SK-N-SH (cell line): ENCODE measurements around the gene PEAK1. TPM values are rescaled to one million over a fixed set of nuclear protein-coding genes. Genes with fewer than 3 reads are reported as not detected.

ENCODE experiments used
- CTCF ChIA-PET: fragments of 300-600, 350-600 bp; formaldehyde crosslinking; extraction: SDS; loops from one replicate; lab custom pipeline; 2021; lab: Yijun Ruan, JAX
- POLR2A ChIA-PET: fragments of 350-600 bp; sonication (Branson Sonifier 250); formaldehyde crosslinking; extraction: SDS; loops from one replicate; lab custom pipeline; 2020; ENCODE audit warnings: antibody characterized with exemption, inconsistent platforms; lab: Yijun Ruan, JAX
- DNase-seq: peaks from one replicate; pipeline ENCODE4 v3.0.0; 2012
- H2AFZ ChIP-seq: fragments of 200-600 bp; sonication (generic); 2 replicates; pipeline ENCODE4 v1.8.1; 2016; ENCODE audit warnings: antibody characterized with exemption, mild to moderate bottlenecking, low read depth
- H3F3A ChIP-seq: fragments of 200-600 bp; sonication (generic); replicated peaks from 2 replicates; pipeline ENCODE3; 2016; ENCODE audit warnings: antibody characterized with exemption, mild to moderate bottlenecking; ENCODE audit not compliant: insufficient read depth
- H3K27ac ChIP-seq, 2 experiments: fragments of 200-500 bp in 1 of 2; fragments of 200-600 bp in 1 of 2; sonication (Bioruptor generic) in 1 of 2; sonication (generic), shearing (Covaris generic) in 1 of 2; 2 replicates each; pipeline versions ENCODE4 v1.5.1 to v1.6.1; 2014 to 2016; ENCODE audit warnings: low read depth in 2 of 2, inconsistent platforms in 1 of 2, low read length in 1 of 2, mild to moderate bottlenecking in 1 of 2, mixed read lengths in 1 of 2
- H3K27me3 ChIP-seq: fragments of 200-600 bp; sonication (generic), shearing (Covaris generic); 2 replicates; pipeline ENCODE4 v1.6.1; 2016; ENCODE audit warnings: mixed run types; ENCODE audit not compliant: insufficient read depth
- H3K36me3 ChIP-seq, 2 experiments: fragments of 200-500 bp in 1 of 2; fragments of 200-600 bp in 1 of 2; sonication (Bioruptor generic) in 1 of 2; sonication (generic) in 1 of 2; replicated peaks in 1 of 2; 2 replicates each; pipeline versions ENCODE3 to v1.5.1; 2014 to 2016; ENCODE audit warnings: low read length in 1 of 2, mild to moderate bottlenecking in 1 of 2; ENCODE audit not compliant: insufficient read depth in 2 of 2, control insufficient read depth in 1 of 2
- H3K4me1 ChIP-seq, 2 experiments: fragments of 200-500 bp in 1 of 2; fragments of 200-600 bp in 1 of 2; sonication (Bioruptor generic) in 1 of 2; sonication (generic), shearing (Covaris generic) in 1 of 2; 2 replicates each; pipeline versions ENCODE4 v1.5.1 to v1.6.1; 2014 to 2016; ENCODE audit warnings: low read depth in 1 of 2, low read length in 1 of 2, mixed run types in 1 of 2; ENCODE audit not compliant: insufficient read depth in 2 of 2, control insufficient read depth in 1 of 2
- H3K4me2 ChIP-seq: fragments of 200-600 bp; sonication (generic), shearing (Covaris generic); 2 replicates; pipeline ENCODE4 v1.6.1; 2017; ENCODE audit warnings: mixed run types
- H3K4me3 ChIP-seq, 2 experiments: fragments of 200-500 bp in 1 of 2; fragments of 200-600 bp in 1 of 2; sonication (Bioruptor generic) in 1 of 2; sonication (generic), shearing (Covaris generic) in 1 of 2; 2 replicates each; pipeline versions ENCODE4 v1.5.1 to v1.8.1; 2014 to 2016; ENCODE audit warnings: low read depth in 2 of 2, inconsistent platforms in 1 of 2, low read length in 1 of 2, mild to moderate bottlenecking in 1 of 2, mixed read lengths in 1 of 2, moderate library complexity in 1 of 2
- H3K79me2 ChIP-seq: fragments of 200-600 bp; sonication (generic); 2 replicates; pipeline ENCODE4 v1.8.1; 2017; ENCODE audit warnings: mild to moderate bottlenecking; ENCODE audit not compliant: insufficient read depth
- H3K9ac ChIP-seq: fragments of 200-600 bp; sonication (generic); 2 replicates; pipeline ENCODE4 v1.6.1; 2017; ENCODE audit warnings: mixed run types
- H3K9me2 ChIP-seq: fragments of 200-600 bp; sonication (generic); 2 replicates; pipeline ENCODE4 v1.6.1; 2017; ENCODE audit warnings: mixed run types
- H3K9me3 ChIP-seq: fragments of 200-600 bp; sonication (generic); 2 replicates; pipeline ENCODE4 v1.6.1; 2017; ENCODE audit warnings: mixed run types, mild to moderate bottlenecking, moderate library complexity
- H4K20me1 ChIP-seq: fragments of 200-600 bp; sonication (generic); 2 replicates; pipeline ENCODE4 v1.6.1; 2017; ENCODE audit warnings: mild to moderate bottlenecking, mixed run types; ENCODE audit not compliant: insufficient read depth
- CHD2 ChIP-seq: fragments of 150-350 bp; IDR thresholded peaks from 2 replicates; pipeline ENCODE4 v1.6.1; 2018; ENCODE audit warnings: low read length; ENCODE audit not compliant: partially characterized antibody
- FOXJ3 ChIP-seq: sonication (generic); formaldehyde crosslinking; IDR thresholded peaks from 2 replicates; pipeline ENCODE4 v1.5.1; 2020; ENCODE audit warnings: mild to moderate bottlenecking, missing genetic modification reagents
- FOXM1 ChIP-seq: IDR thresholded peaks from 2 replicates; pipeline ENCODE4 v1.4.0; 2012; ENCODE audit warnings: low read depth, mild to moderate bottlenecking
- MXI1 ChIP-seq: IDR thresholded peaks from 2 replicates; pipeline ENCODE4 v1.6.1; 2012; ENCODE audit warnings: mild to moderate bottlenecking, low read depth, low read length, improper control_type of control experiment
- NFIC ChIP-seq: IDR thresholded peaks from 2 replicates; pipeline ENCODE4 v1.4.0; 2012; ENCODE audit warnings: borderline replicate concordance
- RXRA ChIP-seq: IDR thresholded peaks from 2 replicates; pipeline ENCODE4 v1.4.0; 2012; ENCODE audit warnings: low read depth, mild to moderate bottlenecking, borderline replicate concordance
- SIN3A ChIP-seq: IDR thresholded peaks from 2 replicates; pipeline ENCODE4 v1.6.1; 2012; ENCODE audit warnings: low read depth, mild to moderate bottlenecking, low read length, moderate library complexity, borderline replicate concordance
- TEAD4 ChIP-seq: IDR thresholded peaks from 2 replicates; pipeline ENCODE4 v1.4.0; 2012; ENCODE audit warnings: mild to moderate bottlenecking, borderline replicate concordance; ENCODE audit not compliant: insufficient read depth
- YY1 ChIP-seq: IDR thresholded peaks from 2 replicates; pipeline ENCODE4 v1.4.0; 2012; ENCODE audit warnings: low read depth, mild to moderate bottlenecking
- WGBS: methylation state at CpG from one replicate; pipeline ENCODE4 v1.1.6; 2017; ENCODE audit warnings: low lambda C conversion rate; 5-methylcytosine and 5-hydroxymethylcytosine counted together
- polyA plus RNA-seq, 3 experiments: library from polyadenylated mRNA; depleted of rRNA; stranded (reverse); fragments of >200 nt; gene quantifications; 2 replicates each; pipeline ENCODE4 v1.2.3, GENCODE V29; 2012

PEAK1 gene
- polyA plus RNA-seq, 1 of the 3 experiments (the other 2 are of a cell fraction) = 9.0 TPM

- Histone ChIP-seq H3K79me2 (peaks cover 84% of the 10 kb centered on the region), H3K27me3 (no peaks in the 10 kb centered on the region), H3K4me2 (no peak overlapping the region), H4K20me1 (0 out of 2 replicates have a peak, but pooled peaks cover 4% of the 10 kb centered on the region), H3K4me1 (no peaks in the 10 kb centered on the region), H3K4me3 (no peak overlapping the region), H2AFZ (no peak overlapping the region), H3F3A (peaks cover 21% of the 10 kb centered on the region), H3K9me3 (no peaks in the 10 kb centered on the region; the same call in 1 of the 2 replicates), H3K36me3 (peaks cover 2 to 24% of the 10 kb centered on the region in 2 experiments), H3K9ac (no peak overlapping the region), H3K27ac (no peak overlapping the region), H3K9me2 (no peaks in the 10 kb centered on the region; the same call in 1 of the 2 replicates)
- 83% methylated on average over 3 of the region's 3 CpGs for WGBS
- POLR2A ChIA-PET = no interaction called here
- TF ChIP-seq CHD2 (no peak), FOXM1 (no peak)
- CTCF ChIA-PET = interaction anchor here (0.9 kb wide), 1 partner anchor 68 kb away, joined by 3 read pairs; no protein-coding TSS in a partner anchor
- no peak for DNase-seq
These were observed 77.1 kb downstream of the PEAK1 start for GRCh38 chr15:77342807-77343206.

GRCh38 chr15:77340245-77340644, 79.7 kb downstream of the PEAK1 start:
- POLR2A ChIA-PET = no interaction called here
- Histone ChIP-seq H3K27me3 (no peaks in the 10 kb centered on the region), H3K27ac (no peak overlapping the region), H2AFZ (no peak overlapping the region), H3F3A (peaks cover 24% of the 10 kb centered on the region), H3K79me2 (peaks cover 85% of the 10 kb centered on the region), H3K4me2 (no peak overlapping the region), H3K9me2 (no peaks in the 10 kb centered on the region), H3K9me3 (no peaks in the 10 kb centered on the region; the same call in 1 of the 2 replicates), H3K4me1 (peaks cover 5% of the 10 kb centered on the region in 2 experiments; a peak in 3 of 4 replicates), H3K36me3 (peaks cover 0 to 10% of the 10 kb centered on the region in 2 experiments), H3K9ac (no peak overlapping the region), H3K4me3 (no peak overlapping the region), H4K20me1 (peaks cover 11% of the 10 kb centered on the region; the same call in 1 of the 2 replicates)
- TF ChIP-seq TEAD4 = no peak
- TF ChIP-seq RXRA = no peak
- TF ChIP-seq MXI1 = no peak
- DNase-seq = no peak
- WGBS = 99% methylated on average over 3 of the region's 3 CpGs
- CTCF ChIA-PET = interaction anchor here (0.9 kb wide), 1 partner anchor 81 kb away, joined by 3 read pairs; no protein-coding TSS in a partner anchor

GRCh38 chr15:77336006-77336405, 83.9 kb downstream of the PEAK1 start:
- Histone ChIP-seq H3K79me2 (peaks cover 68% of the 10 kb centered on the region), H3K4me1 (peaks cover 11% of the 10 kb centered on the region in 2 experiments; a peak in 3 of 4 replicates), H3K27me3 (no peaks in the 10 kb centered on the region), H3K4me3 (no peak overlapping the region), H3K9me2 (no peaks in the 10 kb centered on the region), H3K9ac (no peak overlapping the region), H3K27ac (no peak overlapping the region; a peak in 1 of 4 replicates), H4K20me1 (peaks cover 16% of the 10 kb centered on the region; the same call in 1 of the 2 replicates), H3K36me3 (no peaks in the 10 kb centered on the region), H3F3A (peaks cover 20% of the 10 kb centered on the region), H2AFZ (no peak overlapping the region), H3K4me2 (no peak overlapping the region), H3K9me3 (no peaks in the 10 kb centered on the region; the same call in 1 of the 2 replicates)
- ChIA-PET CTCF (interaction anchor here (1.3 to 1.5 kb wide), 2 partner anchors 207 to 287 kb away, joined by 3 to 4 read pairs; no protein-coding TSS in a partner anchor), POLR2A (no interaction called here)
- WGBS = 88% methylated on average over 2 of the region's 2 CpGs
- DNase-seq = no peak
- TF ChIP-seq YY1 = no peak
- TF ChIP-seq NFIC = no peak
- TF ChIP-seq SIN3A = no peak
- no peak for TF ChIP-seq FOXJ3 (CRISPR knock-in tag)
- no peak for TF ChIP-seq TEAD4
- TF ChIP-seq MXI1 = no peak
